GM19025 (cell line): ENCODE results near the gene LSAMP.
"Not testable (repeated sequence)": the region's sequence is repeated elsewhere in the genome, so short reads cannot be mapped to it uniquely, and the experiment has no call there.

Source experiments
- ATAC-seq: cut with Tn5 transposase; IDR thresholded peaks from one replicate; pipeline ENCODE4 v1.9.1; 2021; ENCODE audit warnings: mild to moderate bottlenecking, low read depth, moderate library complexity; ENCODE audit not compliant: unreplicated experiment

Gene LSAMP

GRCh38 chr3:115862099-115862498 is 583.2 kb downstream of the LSAMP start:
- ATAC-seq, result no peak

DNA sequence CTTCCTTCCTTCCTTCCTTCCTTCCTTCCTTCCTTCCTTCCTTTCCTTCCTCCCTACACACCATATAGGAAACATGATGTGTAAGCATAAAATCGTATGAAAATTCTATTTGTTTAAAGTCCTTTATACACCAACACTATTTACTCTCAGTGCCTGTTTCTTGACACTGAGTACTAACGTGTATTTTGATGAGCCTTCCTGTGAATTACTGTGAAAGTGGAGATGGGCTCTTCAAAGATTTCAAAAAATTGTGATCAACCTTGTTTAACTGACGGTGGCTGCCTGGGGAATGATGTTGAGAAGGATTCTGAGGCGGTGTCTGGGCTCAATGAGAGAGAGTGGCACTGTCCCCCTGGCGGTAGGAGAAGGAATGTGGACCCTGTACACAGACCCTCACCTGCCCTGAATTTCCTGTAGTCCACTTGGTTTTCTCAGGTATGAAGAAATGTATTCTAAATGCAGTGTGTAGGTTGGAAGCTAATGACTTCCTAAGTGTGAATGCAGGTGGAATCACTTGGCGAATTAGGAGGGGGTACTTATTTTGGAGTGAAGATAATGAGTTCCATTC is 584.0 kb downstream of the LSAMP start:
- no peak for ATAC-seq

DNA sequence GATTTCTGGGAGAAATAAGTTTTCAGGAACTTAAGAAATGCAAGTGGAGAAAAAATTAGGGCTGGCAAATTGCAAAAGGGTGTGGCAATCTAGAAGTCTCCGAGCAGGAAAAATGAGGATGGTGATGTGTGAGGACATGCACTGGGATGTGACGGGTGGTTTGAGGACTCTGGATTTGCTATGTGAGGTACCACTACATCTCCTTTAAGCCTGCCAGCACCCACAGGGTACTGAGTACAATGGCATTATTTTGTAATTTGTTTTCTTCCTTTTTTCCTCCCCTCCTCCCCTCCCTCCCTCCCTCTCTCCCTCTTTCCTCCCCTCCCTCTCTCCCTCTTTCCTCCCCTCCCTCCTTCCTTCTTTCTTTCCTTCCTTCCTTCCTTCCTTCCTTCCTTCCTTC is 584.5 kb downstream of the LSAMP start:
- no peak for ATAC-seq

GRCh38 chr3:115859002-115859807 is 586.1 kb downstream of the LSAMP start:
- ATAC-seq, result no peak

- no peak for ATAC-seq
Observed at GRCh38 chr3:115857518-115858136, 587.7 kb downstream of the LSAMP start.

DNA sequence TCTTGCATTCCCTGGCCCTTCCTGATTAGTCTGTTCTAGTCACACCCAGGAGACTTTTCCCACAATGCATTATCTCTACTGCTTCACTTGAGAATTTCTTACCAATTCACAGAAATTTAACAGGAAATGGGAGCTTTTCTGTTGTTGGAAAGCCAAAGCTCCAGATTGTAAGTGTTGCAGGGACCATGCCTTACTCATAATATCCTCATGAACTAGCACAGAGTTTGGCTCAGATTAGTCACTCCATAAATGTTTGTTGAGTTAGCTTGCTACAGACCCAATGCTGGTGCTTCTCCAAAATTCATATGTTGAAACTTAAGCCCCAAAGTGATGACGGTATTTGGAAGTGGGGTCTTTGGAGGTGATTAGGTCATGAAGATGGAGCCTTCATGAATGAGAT is 589.4 kb downstream of the LSAMP start:
- ATAC-seq, result no peak

GRCh38 chr3:115853104-115853503 is 592.2 kb downstream of the LSAMP start:
- ATAC-seq, result no peak

GRCh38 chr3:115852278-115852677 is 593.0 kb downstream of the LSAMP start:
- ATAC-seq, result no peak

- no peak for ATAC-seq
Observed at GRCh38 chr3:115851571-115851970, 593.7 kb downstream of the LSAMP start.

GRCh38 chr3:115848641-115849040 is 596.6 kb downstream of the LSAMP start:
- no peak for ATAC-seq

- no peak for ATAC-seq
Observed at GRCh38 chr3:115845986-115846385, 599.3 kb downstream of the LSAMP start.

DNA sequence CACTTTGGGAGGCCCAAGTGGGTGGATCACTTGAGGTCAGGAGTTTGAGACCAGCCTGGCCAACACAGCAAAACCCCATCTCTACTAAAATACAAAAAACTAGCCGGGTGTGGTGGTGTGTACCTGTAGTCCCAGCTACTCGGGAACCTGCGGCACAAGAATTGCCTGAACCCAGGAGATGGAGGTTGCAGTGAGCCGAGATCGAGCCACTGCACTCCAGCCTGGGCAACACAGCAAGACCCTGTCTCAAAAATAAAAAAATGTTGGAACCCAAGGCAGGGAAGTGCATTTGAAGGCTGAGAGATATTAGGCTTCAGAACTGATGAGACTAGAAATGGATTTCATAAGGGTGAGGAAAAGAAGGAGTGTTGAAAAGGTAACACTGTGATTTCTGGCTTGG is 600.6 kb downstream of the LSAMP start:
- ATAC-seq, result not testable (repeated sequence)

DNA sequence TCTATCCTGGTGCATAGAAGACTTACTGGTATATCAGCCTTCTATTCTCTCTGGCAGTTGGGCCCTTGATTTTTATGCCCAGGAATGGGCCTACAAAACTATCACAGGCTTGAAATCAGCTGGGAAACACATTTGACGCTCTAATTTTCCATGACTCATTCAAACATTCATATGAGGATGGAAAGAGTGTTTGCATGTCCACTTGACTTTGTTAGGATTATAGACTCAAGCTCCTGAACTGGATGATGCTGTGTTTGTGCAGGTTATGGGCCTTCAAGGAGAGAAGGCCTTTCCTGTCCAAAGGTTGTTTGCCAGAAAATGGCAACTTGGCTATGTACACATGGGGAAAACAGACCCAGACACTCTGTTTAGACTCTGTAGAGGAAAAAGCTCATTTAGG is 602.1 kb downstream of the LSAMP start:
- no peak for ATAC-seq

- ATAC-seq, result no peak
Observed at GRCh38 chr3:115839246-115839645, 606.0 kb downstream of the LSAMP start.

DNA sequence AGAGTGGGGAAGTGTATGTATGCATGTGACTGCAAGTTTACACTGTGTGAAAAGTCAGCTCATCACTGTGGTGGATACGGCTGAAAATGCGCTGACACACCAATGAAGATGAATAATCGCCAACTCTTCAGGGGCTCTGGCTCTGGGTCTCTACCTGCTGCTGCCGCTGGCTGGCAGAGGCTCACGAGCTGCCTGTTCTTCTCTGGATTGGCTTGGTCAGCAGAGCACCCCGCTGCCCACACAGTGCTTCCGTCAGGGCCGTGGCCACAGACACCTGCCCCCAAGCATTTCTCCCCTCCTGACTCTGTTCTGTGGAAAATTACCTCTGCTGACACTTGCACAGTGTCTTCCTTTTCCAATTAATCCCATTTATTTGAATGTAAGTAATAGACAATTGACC is 606.5 kb downstream of the LSAMP start:
- no peak for ATAC-seq

- ATAC-seq, result no peak
Observed at GRCh38 chr3:115836944-115837343, 608.3 kb downstream of the LSAMP start.

DNA sequence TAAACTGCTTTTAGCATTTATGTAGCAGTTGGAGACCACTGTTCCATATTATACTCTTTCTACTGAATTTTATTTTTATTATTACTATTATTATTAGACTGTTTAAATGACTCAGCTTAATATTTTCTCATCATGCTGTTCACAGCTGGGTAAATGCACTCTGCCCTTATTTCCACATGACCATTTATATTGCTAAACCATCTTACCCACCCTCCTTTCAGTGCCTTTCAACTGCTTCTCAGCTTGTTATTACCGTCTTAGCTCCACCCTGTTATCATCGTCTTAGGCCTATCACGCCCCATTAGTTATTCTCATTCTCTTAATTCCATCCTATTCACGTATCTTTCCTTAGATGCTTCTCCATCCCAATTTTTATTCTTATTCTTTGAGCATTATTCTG is 609.3 kb downstream of the LSAMP start:
- ATAC-seq, result no peak

DNA sequence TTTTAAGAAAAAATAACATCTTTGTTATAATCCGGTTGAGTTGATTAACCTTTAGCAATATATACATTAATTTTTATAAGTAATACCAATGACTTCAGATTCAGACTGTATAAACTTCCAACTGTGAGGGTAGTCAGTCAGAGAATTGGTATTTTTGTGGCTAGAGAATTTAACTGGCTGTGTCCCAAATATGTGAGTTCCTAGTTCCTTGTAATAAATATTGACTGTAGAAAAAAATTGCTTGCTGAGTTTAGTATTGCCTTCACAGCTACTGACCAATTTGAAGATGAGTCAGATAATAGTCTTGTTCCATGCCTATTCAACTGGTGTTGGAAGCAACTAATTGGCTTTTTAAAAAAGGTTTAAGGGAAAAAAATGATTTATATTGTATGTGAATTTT is 611.2 kb downstream of the LSAMP start:
- no peak for ATAC-seq

DNA sequence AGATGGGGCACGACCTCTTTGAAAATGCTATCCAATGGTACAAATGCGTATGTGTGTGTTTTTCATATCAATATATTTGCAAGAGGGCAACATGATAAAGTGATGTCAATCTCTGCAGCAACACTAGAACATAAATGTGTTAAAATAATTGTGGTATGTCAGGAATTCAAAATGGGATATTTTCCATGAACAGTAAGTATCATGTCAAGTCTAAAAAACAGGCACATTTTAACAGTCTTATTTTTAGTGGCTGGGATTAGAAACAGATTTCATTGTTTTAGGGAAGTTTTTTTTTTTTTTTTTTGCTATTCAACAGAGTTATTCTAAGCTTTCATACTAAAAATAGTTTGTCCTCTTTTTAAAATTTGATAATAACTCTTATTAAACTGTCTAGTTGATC is 612.2 kb downstream of the LSAMP start:
- no peak for ATAC-seq

DNA sequence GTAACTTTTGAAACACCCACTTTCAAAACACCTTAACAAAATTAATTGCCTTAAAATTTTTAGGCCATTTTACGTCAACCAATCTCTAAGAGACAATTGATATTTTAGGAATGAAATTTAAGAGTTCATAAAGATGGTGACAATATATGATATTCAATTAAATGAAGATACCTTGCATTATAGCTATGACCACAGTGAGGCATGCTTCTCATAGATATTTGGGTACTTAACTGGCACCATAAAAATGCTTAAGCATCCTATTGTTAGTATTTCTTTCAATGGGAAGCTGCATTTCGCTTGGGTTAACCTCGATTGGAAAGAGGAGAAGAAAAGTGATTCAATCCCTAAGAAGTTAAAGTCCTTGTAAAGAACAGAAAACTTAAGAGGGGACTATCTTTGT is 613.0 kb downstream of the LSAMP start:
- no peak for ATAC-seq

DNA sequence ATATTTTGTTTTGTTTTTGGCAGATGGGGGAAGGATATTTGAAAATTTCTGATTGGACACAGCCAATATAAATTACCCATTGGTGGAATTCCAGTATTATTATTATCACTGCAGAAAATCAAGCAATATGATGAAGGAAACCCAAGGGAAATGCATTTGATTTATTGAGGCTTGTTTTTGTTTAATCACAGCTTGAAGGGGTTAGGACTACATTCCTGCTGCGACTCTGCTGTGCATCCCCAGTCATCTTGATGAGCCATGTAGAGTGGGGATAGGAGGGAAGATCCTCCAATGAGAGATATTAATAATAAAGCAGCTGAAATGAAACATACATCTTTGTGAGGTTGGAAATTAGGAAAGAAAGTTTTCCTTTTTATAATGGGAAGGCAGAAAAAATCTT is 613.4 kb downstream of the LSAMP start:
- ATAC-seq, result no peak
